Neuronal stem cell (in vitro differentiated cells): ENCODE results near the gene CSHL1.
"Not testable (repeated sequence)": the region's sequence is repeated elsewhere in the genome, so short reads cannot be mapped to it uniquely, and the experiment has no call there.

Experiments used
- DNase-seq: peaks from one replicate; pipeline ENCODE4 v3.0.0-alpha.2; 2013; ENCODE audit warnings: low spot score
- H2AFZ ChIP-seq: one replicate; pipeline ENCODE4 v1.6.1; 2013; ENCODE audit warnings: mild to moderate bottlenecking, low read length, inconsistent platforms
- H2AK5ac ChIP-seq: 2 replicates; pipeline ENCODE4 v1.6.1; 2013; ENCODE audit warnings: low read depth, mild to moderate bottlenecking, inconsistent platforms, low read length, moderate library complexity, mixed read lengths
- H2BK120ac ChIP-seq: 2 replicates; pipeline ENCODE4 v1.6.1; 2013; ENCODE audit warnings: low read depth, mild to moderate bottlenecking, inconsistent platforms, low read length, moderate library complexity, mixed read lengths
- H2BK12ac ChIP-seq: one replicate; pipeline ENCODE4 v1.6.1; 2013; ENCODE audit warnings: low read length, inconsistent platforms
- H2BK15ac ChIP-seq: 2 replicates; pipeline ENCODE4 v1.6.1; 2013; ENCODE audit warnings: mild to moderate bottlenecking, low read length, inconsistent platforms, mixed read lengths
- H2BK5ac ChIP-seq: one replicate; pipeline ENCODE4 v1.6.1; 2013; ENCODE audit warnings: inconsistent platforms, mild to moderate bottlenecking, low read length, moderate library complexity
- H3K14ac ChIP-seq: one replicate; pipeline ENCODE4 v1.6.1; 2013; ENCODE audit warnings: low read length, inconsistent platforms
- H3K18ac ChIP-seq: 2 replicates; pipeline ENCODE4 v1.6.1; 2013; ENCODE audit warnings: low read length, inconsistent platforms
- H3K23ac ChIP-seq: 2 replicates; pipeline ENCODE4 v1.6.1; 2013; ENCODE audit warnings: low read depth, mild to moderate bottlenecking, mixed read lengths, low read length, inconsistent platforms; ENCODE audit not compliant: poor library complexity
- H3K27ac ChIP-seq: replicated peaks from 3 replicates; pipeline ENCODE4 v1.5.1; 2013; ENCODE audit warnings: low read length, inconsistent platforms
- H3K27me3 ChIP-seq, 3 experiments: 2 replicates each; pipeline ENCODE4 v1.6.1; 2013; ENCODE audit warnings: low read length in 3 of 3, mild to moderate bottlenecking in 2 of 3, inconsistent platforms in 1 of 3, low read depth in 1 of 3, mixed read lengths in 1 of 3, moderate library complexity in 1 of 3; ENCODE audit not compliant: control insufficient read depth in 3 of 3, insufficient read depth in 3 of 3
- H3K36me3 ChIP-seq, 2 donors: replicated peaks in 1 of 2; 2 replicates each; pipeline ENCODE4 v1.6.1; 2013; ENCODE audit warnings: low read length in 2 of 2; ENCODE audit not compliant: control insufficient read depth in 2 of 2, insufficient read depth in 2 of 2
- H3K4ac ChIP-seq: 2 replicates; pipeline ENCODE4 v1.6.1; 2013; ENCODE audit warnings: inconsistent platforms, mild to moderate bottlenecking, low read length, moderate library complexity
- H3K4me1 ChIP-seq, 2 donors: 1 replicate in 1 of 2; 2 replicates in 1 of 2; pipeline ENCODE4 v1.6.1; 2013; ENCODE audit warnings: low read length in 2 of 2, low read depth in 1 of 2; ENCODE audit not compliant: control insufficient read depth in 2 of 2, insufficient read depth in 1 of 2
- H3K4me2 ChIP-seq: one replicate; pipeline ENCODE4 v1.6.1; 2013; ENCODE audit warnings: mild to moderate bottlenecking, low read length, inconsistent platforms; ENCODE audit not compliant: insufficient read depth, poor library complexity, severe bottlenecking
- H3K4me3 ChIP-seq, 2 donors: 2 replicates each; pipeline ENCODE4 v1.5.1; 2013; ENCODE audit warnings: low read length in 2 of 2, mild to moderate bottlenecking in 2 of 2, inconsistent platforms in 1 of 2, moderate library complexity in 1 of 2
- H3K79me1 ChIP-seq: one replicate; pipeline ENCODE4 v1.6.1; 2013; ENCODE audit warnings: low read depth, mild to moderate bottlenecking, inconsistent platforms, low read length, moderate library complexity
- H3K9ac ChIP-seq: one replicate; pipeline ENCODE4 v1.6.1; 2013; ENCODE audit warnings: mild to moderate bottlenecking, low read depth, low read length, inconsistent platforms; ENCODE audit not compliant: poor library complexity
- H3K9me3 ChIP-seq, 2 donors: replicated peaks in 1 of 2; 2 replicates each; pipeline versions ENCODE3 to v1.6.1; 2013; ENCODE audit warnings: low read length in 2 of 2, mild to moderate bottlenecking in 2 of 2, inconsistent platforms in 1 of 2, low read depth in 1 of 2, mixed read lengths in 1 of 2, moderate library complexity in 1 of 2; ENCODE audit not compliant: control insufficient read depth in 2 of 2, insufficient read depth in 1 of 2
- H4K8ac ChIP-seq: one replicate; pipeline ENCODE4 v1.6.1; 2013; ENCODE audit warnings: low read depth, mild to moderate bottlenecking, inconsistent platforms, low read length, moderate library complexity
- H4K91ac ChIP-seq: one replicate; pipeline ENCODE4 v1.6.1; 2013; ENCODE audit warnings: low read length, low read depth, mild to moderate bottlenecking, inconsistent platforms; ENCODE audit not compliant: poor library complexity
- WGBS, 2 donors: extraction: QIAGEN DNeasy Blood & Tissue Kit; methylation state at CpG; one replicate each; pipeline ENCODE4 v1.1.7; 2013; ENCODE audit warnings: missing lambda C conversion rate in 2 of 2, mixed read lengths in 1 of 2; ENCODE audit not compliant: insufficient read length in 2 of 2, insufficient replicate concordance in 1 of 2; ENCODE audit errors: extremely low coverage in 2 of 2; 5-methylcytosine and 5-hydroxymethylcytosine counted together

The CSHL1 gene

GRCh38 chr17:63917206-63917605 lies 6.1 kb upstream of the CSHL1 start:
- not testable (repeated sequence) for H3K18ac ChIP-seq, H3K4me1 ChIP-seq
- no CpG with 5 or more reads among the region's 11 CpGs for WGBS, 2 donors

DNA sequence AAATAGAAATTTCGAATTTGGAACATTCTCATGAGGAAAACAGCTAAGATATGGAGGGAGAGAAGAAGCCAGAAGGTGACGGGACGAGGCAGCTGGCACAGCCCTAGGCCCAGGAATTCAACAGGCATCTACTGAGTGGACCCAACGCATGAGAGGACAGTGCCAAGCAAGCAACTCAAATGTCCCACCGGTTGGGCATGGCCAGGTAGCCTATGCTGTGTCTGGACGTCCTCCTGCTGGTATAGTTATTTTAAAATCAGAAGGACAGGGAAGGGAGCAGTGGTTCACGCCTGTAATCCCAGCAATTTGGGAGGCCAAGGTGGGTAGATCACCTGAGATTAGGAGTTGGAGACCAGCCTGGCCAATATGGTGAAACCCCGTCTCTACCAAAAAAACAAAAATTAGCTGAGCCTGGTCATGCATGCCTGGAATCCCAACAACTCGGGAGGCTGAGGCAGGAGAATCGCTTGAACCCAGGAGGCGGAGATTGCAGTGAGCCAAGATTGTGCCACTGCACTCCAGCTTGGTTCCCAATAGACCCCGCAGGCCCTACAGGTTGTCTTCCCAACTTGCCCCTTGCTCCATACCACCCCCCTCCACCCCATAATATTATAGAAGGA lies 5.6 kb upstream of the CSHL1 start:
- no peak overlapping the region for H3K23ac ChIP-seq
- WGBS, 2 donors, result no CpG with 5 or more reads among the region's 12 CpGs
- H3K9me3 ChIP-seq, result no peaks in the 10 kb centered on the region
- no peak overlapping the region for H2BK5ac ChIP-seq
- no peak overlapping the region for H3K9ac ChIP-seq
- peaks cover 0 to 3% of the 10 kb centered on the region in 2 donors for H3K4me1 ChIP-seq
- no peaks in the 10 kb centered on the region for H3K27me3 ChIP-seq
- no peak overlapping the region for H3K4me2 ChIP-seq
- H4K8ac ChIP-seq, result no peak overlapping the region
- no peak overlapping the region for H2AK5ac ChIP-seq
- H2BK12ac ChIP-seq, result no peak overlapping the region
- H3K18ac ChIP-seq, result peak overlapping the region; percentile 28
- no peak overlapping the region for H3K4ac ChIP-seq
- no peaks in the 10 kb centered on the region for H3K36me3 ChIP-seq
- H2BK120ac ChIP-seq, result no peak overlapping the region
- no peak overlapping the region for H3K27ac ChIP-seq
- DNase-seq, result no peak
- no peak overlapping the region for H3K14ac ChIP-seq
- no peak overlapping the region for H4K91ac ChIP-seq
- no peak overlapping the region for H2AFZ ChIP-seq
- no peak overlapping the region for H3K4me3 ChIP-seq
- no peaks in the 10 kb centered on the region for H3K79me1 ChIP-seq
- no peak overlapping the region for H2BK15ac ChIP-seq

More at GRCh38 chr17:63917206-63917605, 6.1 kb upstream of the CSHL1 start:
- not testable (repeated sequence) for H2AK5ac ChIP-seq, H2BK12ac ChIP-seq, H4K8ac ChIP-seq, H2BK120ac ChIP-seq, H3K27me3 ChIP-seq, H3K9me3 ChIP-seq, DNase-seq, H3K36me3 ChIP-seq, H3K4me2 ChIP-seq, H2BK15ac ChIP-seq, H3K79me1 ChIP-seq, H4K91ac ChIP-seq, H3K23ac ChIP-seq, H3K4me3 ChIP-seq, H3K27ac ChIP-seq, H2AFZ ChIP-seq, H3K4ac ChIP-seq, H2BK5ac ChIP-seq, H3K14ac ChIP-seq, H3K9ac ChIP-seq

DNA sequence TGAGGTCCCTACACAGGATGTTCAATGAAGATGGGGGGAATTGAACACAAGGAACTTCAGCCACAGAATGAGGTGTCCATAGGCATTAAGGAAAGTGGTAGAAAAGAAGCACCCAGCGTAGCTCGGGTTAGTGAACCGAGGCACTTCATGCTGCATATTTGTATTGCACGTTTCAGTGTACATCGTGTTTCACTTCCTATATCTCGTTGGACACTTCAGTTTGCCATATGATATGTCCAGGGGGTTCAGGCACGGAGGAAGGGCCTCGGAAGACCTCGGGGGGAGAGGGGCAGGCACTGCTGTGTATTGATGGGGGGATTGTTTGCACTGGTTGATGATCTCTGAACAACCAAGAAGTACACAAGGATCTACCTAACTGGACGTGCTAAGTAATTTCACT lies 4.7 kb upstream of the CSHL1 start:
- H3K4me3 ChIP-seq, H3K4me1 ChIP-seq, H3K4me2 ChIP-seq, H3K9ac ChIP-seq, H4K8ac ChIP-seq, H3K27ac ChIP-seq, H2BK5ac ChIP-seq, H3K4ac ChIP-seq, DNase-seq, H2BK12ac ChIP-seq, H3K36me3 ChIP-seq, H3K79me1 ChIP-seq, H3K14ac ChIP-seq, H3K9me3 ChIP-seq, H3K27me3 ChIP-seq, H2AFZ ChIP-seq, H2AK5ac ChIP-seq, H2BK120ac ChIP-seq, H3K23ac ChIP-seq, H3K18ac ChIP-seq, H4K91ac ChIP-seq, H2BK15ac ChIP-seq: not testable (repeated sequence)
- no CpG with 5 or more reads among the region's 10 CpGs for WGBS, 2 donors

DNA sequence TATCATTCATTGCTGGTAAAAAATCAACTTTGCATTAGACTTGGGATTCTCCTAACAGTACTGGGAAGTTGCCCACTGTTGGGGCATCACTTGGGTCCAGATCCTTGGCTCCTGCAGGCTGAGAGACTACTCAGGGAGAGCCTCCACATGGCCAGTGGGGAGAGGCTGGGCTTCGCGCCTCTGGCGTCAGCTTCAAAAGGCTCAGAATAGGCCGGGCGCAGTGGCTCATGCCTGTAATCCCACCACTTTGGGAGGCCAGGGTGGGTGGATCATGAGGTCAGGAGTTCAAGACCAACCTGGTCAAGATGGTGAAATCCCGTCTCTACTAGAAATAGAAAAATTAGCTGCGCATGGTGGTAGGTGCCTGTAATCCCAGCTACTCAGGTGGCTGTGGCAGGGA lies 3.4 kb upstream of the CSHL1 start:
- no CpG with 5 or more reads among the region's 7 CpGs for WGBS, 2 donors
- Histone ChIP-seq H2AK5ac (no peak overlapping the region), H3K79me1 (no peaks in the 10 kb centered on the region), H3K27me3 (no peaks in the 10 kb centered on the region), H2BK12ac (no peak overlapping the region), H3K23ac (no peak overlapping the region), H2BK120ac (no peak overlapping the region), H2BK15ac (no peak overlapping the region), H3K27ac (no peak overlapping the region), H3K9me3 (no peaks in the 10 kb centered on the region), H3K4me1 (peaks cover 0 to 3% of the 10 kb centered on the region in 2 donors), H2BK5ac (no peak overlapping the region), H3K4me3 (no peak overlapping the region), H3K4ac (no peak overlapping the region), H3K14ac (no peak overlapping the region), H3K4me2 (no peak overlapping the region), H4K8ac (no peak overlapping the region), H2AFZ (no peak overlapping the region), H3K9ac (no peak overlapping the region), H3K36me3 (no peaks in the 10 kb centered on the region), H4K91ac (no peak overlapping the region), H3K18ac (no peak overlapping the region)
- no peak for DNase-seq
